Measurements from ENCODE around the gene ADGRB2. TPM values are rescaled to one million over a fixed set of nuclear protein-coding genes. Genes with fewer than 3 reads are reported as not detected.

ADGRB2 gene
- 5.8 and 7.4 TPM in 2 replicates for total RNA-seq

GRCh38 chr1:31764312-31765040, at the start of gene ADGRB2:
TSS of gene ADGRB2 (minus strand) at chr1:31764340. CDS start at chr1:31757221, 7,119 bp downstream.
- H3K79me2 ChIP-seq (ENCODE audit: insufficient read depth, low read length), result peaks cover 2% of the 10 kb centered on the region
- H3K4me1 ChIP-seq (ENCODE audit: insufficient read depth, low read length), result peaks cover 36% of the 10 kb centered on the region
- peak; percentile 94 for DNase-seq (ENCODE audit: insufficient read length, low spot score, missing footprints)
- H3K9me3 ChIP-seq (ENCODE audit: low read depth, low read length), result no peaks in the 10 kb centered on the region
- peaks cover 12% of the 10 kb centered on the region for H3K27me3 ChIP-seq (ENCODE audit: insufficient read depth, low read length)
- peak within 1 kb of the TSS; percentile 92 for H3K4me2 ChIP-seq (ENCODE audit: insufficient read depth, low read length)
- H3K36me3 ChIP-seq (ENCODE audit: insufficient read depth, low read length), result no peaks in the 10 kb centered on the region
- H3K27ac ChIP-seq (ENCODE audit: low read depth, low read length), result no peak within 1 kb of the TSS
- no peak for TF ChIP-seq CTCF (IDR thresholded peaks at IDR 0.05; ENCODE audit: extremely low read depth, low read depth, low read length)
- H2AFZ ChIP-seq (ENCODE audit: low read length), result peak within 1 kb of the TSS; percentile 64
- peaks cover 5% of the 10 kb centered on the region for H4K20me1 ChIP-seq (ENCODE audit: insufficient read depth, low read length)
- H3K4me3 ChIP-seq (ENCODE audit: insufficient read depth, low read length), result peak within 1 kb of the TSS; percentile 80

- Histone ChIP-seq H3K36me3 (ENCODE audit: insufficient read depth, low read length) (no peaks in the 10 kb centered on the region), H3K4me2 (ENCODE audit: insufficient read depth, low read length) (no peak overlapping the region), H3K27ac (ENCODE audit: low read depth, low read length) (no peak overlapping the region), H3K9me3 (ENCODE audit: low read depth, low read length) (no peaks in the 10 kb centered on the region), H4K20me1 (ENCODE audit: insufficient read depth, low read length) (no peaks in the 10 kb centered on the region), H3K27me3 (ENCODE audit: insufficient read depth, low read length) (no peaks in the 10 kb centered on the region), H2AFZ (ENCODE audit: low read length) (no peak overlapping the region), H3K4me1 (ENCODE audit: insufficient read depth, low read length) (no peaks in the 10 kb centered on the region), H3K4me3 (ENCODE audit: insufficient read depth, low read length) (no peak overlapping the region), H3K79me2 (ENCODE audit: insufficient read depth, low read length) (no peaks in the 10 kb centered on the region)
- no peak for TF ChIP-seq CTCF (IDR thresholded peaks at IDR 0.05; ENCODE audit: extremely low read depth, low read depth, low read length)
- peak; percentile 21 for DNase-seq (ENCODE audit: insufficient read length, low spot score, missing footprints)
These were observed 48.2 kb upstream of the ADGRB2 start for GRCh38 chr1:31812158-31812829.

- H3K4me3 ChIP-seq (ENCODE audit: insufficient read depth, low read length), result no peak overlapping the region
- H3K27me3 ChIP-seq (ENCODE audit: insufficient read depth, low read length), result no peaks in the 10 kb centered on the region
- no peak overlapping the region for H2AFZ ChIP-seq (ENCODE audit: low read length)
- H4K20me1 ChIP-seq (ENCODE audit: insufficient read depth, low read length), result no peaks in the 10 kb centered on the region
- H3K9me3 ChIP-seq (ENCODE audit: low read depth, low read length), result no peaks in the 10 kb centered on the region
- no peaks in the 10 kb centered on the region for H3K79me2 ChIP-seq (ENCODE audit: insufficient read depth, low read length)
- DNase-seq (ENCODE audit: insufficient read length, low spot score, missing footprints), result peak; percentile 75
- no peaks in the 10 kb centered on the region for H3K36me3 ChIP-seq (ENCODE audit: insufficient read depth, low read length)
- no peaks in the 10 kb centered on the region for H3K4me1 ChIP-seq (ENCODE audit: insufficient read depth, low read length)
- TF ChIP-seq CTCF (IDR thresholded peaks at IDR 0.05; ENCODE audit: extremely low read depth, low read depth, low read length), result no peak
- no peak overlapping the region for H3K27ac ChIP-seq (ENCODE audit: low read depth, low read length)
- H3K4me2 ChIP-seq (ENCODE audit: insufficient read depth, low read length), result no peak overlapping the region
These were observed 47.5 kb upstream of the ADGRB2 start for GRCh38 chr1:31811605-31812004.

GRCh38 chr1:31809698-31810097, 45.6 kb upstream of the ADGRB2 start:
- Histone ChIP-seq H4K20me1 (ENCODE audit: insufficient read depth, low read length) (no peaks in the 10 kb centered on the region), H3K79me2 (ENCODE audit: insufficient read depth, low read length) (no peaks in the 10 kb centered on the region), H3K9me3 (ENCODE audit: low read depth, low read length) (no peaks in the 10 kb centered on the region), H3K4me1 (ENCODE audit: insufficient read depth, low read length) (no peaks in the 10 kb centered on the region), H3K4me3 (ENCODE audit: insufficient read depth, low read length) (no peak overlapping the region), H2AFZ (ENCODE audit: low read length) (no peak overlapping the region), H3K27ac (ENCODE audit: low read depth, low read length) (no peak overlapping the region), H3K27me3 (ENCODE audit: insufficient read depth, low read length) (no peaks in the 10 kb centered on the region), H3K4me2 (ENCODE audit: insufficient read depth, low read length) (no peak overlapping the region), H3K36me3 (ENCODE audit: insufficient read depth, low read length) (no peaks in the 10 kb centered on the region)
- no peak for TF ChIP-seq CTCF (IDR thresholded peaks at IDR 0.05; ENCODE audit: extremely low read depth, low read depth, low read length)
- DNase-seq (ENCODE audit: insufficient read length, low spot score, missing footprints), result peak; percentile 25

All from osteoblast (primary cell).